Measurements from ENCODE around the gene OR2A1.
"Not testable (repeated sequence)": the region's sequence is repeated elsewhere in the genome, so short reads cannot be mapped to it uniquely, and the experiment has no call there.

Gene OR2A1

GRCh38 chr7:144330044-144330443 is 17.8 kb downstream of the OR2A1 start:
- not testable (repeated sequence) for DNase-seq

DNA sequence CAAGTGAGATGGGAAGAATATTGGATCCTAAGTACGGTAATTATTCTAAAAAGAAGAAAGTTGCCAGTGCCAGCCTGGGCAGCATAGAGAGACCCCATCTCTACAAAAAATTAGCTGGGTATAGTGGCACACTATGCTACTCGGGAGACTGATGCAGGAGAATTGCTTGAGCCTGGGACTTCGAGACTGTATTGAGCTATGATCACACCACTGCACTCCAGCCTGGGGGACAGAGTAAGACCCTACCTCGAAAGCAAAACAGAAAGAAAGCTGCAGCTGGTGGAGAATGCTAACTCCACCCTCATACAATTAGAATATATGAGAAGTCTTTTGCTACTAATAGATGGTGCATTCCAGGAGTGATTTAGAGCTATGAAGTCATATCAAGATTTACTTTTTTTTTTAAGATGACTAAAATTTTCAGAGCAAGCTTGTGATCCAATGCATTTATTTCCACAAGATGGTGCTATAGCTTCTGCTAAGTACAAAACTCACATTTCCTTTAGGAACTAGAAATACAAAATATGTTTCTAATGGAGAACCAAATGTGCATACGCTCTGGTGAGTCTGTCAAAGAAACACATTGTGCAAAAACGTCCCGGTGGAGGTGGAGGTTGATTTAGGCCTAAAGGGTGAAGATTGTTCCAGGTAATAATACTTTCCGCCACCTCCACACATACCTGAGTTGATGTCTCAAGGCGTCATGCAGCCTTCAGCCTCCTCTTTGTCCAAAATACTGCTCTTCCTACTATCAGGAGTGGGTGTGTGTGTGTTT is 19.2 kb downstream of the OR2A1 start:
- not testable (repeated sequence) for DNase-seq

DNA sequence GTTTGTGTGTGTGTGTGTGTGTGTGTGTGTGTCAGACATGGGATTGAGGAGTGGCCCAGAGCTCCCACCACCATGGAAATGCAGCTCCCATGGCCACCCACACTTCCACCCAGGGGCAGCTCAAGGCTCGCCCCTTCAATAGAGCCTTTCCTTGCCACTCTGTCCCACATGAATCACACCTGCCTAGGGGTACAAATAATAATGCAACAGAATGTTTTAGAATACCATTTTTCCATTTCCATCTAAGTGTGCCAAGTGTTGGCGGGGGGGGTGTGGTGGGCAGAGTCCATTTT is 19.7 kb downstream of the OR2A1 start:
- not testable (repeated sequence) for DNase-seq

DNA sequence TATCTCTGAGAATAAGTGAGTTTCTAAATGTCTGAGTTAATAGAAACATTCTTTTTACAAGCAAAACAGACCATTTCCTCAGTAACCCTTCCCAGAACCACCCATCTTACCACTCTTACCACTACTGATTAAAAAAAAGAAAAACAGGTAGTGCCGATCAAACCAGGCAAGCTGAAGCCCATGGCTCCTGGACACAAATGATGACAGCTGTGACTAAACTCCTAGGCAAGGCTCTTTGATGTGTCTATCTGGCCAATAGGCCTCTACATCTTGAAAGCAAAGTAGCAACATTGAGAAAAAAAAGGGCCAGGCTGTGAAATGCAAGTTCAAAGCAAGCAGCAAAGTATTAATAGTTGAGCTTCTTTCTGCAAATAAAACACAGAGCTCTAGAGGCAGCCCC is 36.4 kb downstream of the OR2A1 start:
- not testable (repeated sequence) for DNase-seq

GRCh38 chr7:144351667-144352066 is 39.4 kb downstream of the OR2A1 start:
- peak; percentile 3 for DNase-seq

GRCh38 chr7:144355176-144355822 is 43.1 kb downstream of the OR2A1 start, which contains the start of gene ARHGEF5:
Gene ARHGEF5 (plus strand): TSS chr7:144355402. CDS start chr7:144362670, 7,268 bp downstream.
- DNase-seq = not testable (repeated sequence)

GRCh38 chr7:144356185-144356584 is 44.0 kb downstream of the OR2A1 start:
- DNase-seq = not testable (repeated sequence)

GRCh38 chr7:144356860-144357259 is 44.6 kb downstream of the OR2A1 start:
- DNase-seq = not testable (repeated sequence)

GRCh38 chr7:144362061-144362460 is 49.8 kb downstream of the OR2A1 start:
- DNase-seq = not testable (repeated sequence)

DNA sequence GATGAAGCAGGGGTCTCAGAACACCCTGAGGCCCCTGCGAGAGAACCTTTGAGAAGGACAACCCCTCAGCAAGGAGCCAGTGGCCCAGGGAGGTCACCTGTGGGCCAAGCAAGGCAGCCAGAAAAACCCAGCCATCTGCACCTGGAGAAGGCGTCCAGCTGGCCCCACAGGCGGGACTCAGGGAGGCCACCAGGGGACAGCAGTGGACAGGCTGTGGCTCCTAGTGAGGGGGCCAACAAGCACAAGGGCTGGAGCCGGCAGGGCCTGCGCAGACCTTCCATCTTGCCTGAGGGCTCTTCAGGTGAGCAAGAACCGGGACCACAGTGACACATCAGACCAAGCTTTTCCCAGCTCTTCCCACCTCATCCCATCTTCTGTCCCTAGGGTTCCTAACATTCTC is 53.3 kb downstream of the OR2A1 start:
- DNase-seq = not testable (repeated sequence)

DNA sequence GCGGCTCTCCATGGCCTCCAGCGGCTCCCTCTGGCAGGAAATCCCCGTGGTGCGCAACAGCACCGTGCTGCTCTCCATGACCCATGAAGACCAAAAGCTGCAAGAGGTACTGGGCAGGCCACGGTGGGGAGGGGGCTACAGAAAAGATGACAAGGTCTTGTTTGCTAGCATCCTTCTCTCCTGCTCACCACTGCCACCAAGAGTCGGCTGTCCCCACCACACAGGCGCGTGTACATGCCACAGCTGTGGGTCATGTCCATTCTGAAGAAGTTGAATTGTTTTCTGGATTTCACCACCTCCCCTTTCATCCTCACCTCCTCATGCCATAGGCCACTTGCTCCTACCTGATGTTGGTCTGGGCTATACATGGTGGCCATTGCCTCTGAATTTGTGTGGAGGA is 55.0 kb downstream of the OR2A1 start:
- DNase-seq = not testable (repeated sequence)

- not testable (repeated sequence) for DNase-seq
Observed at GRCh38 chr7:144369221-144369620, 57.0 kb downstream of the OR2A1 start.

Data from right hindlimb (tissue), 1 donor.